Astrocyte (in vitro differentiated cells and primary cell): ENCODE results near the gene SLC1A7. TPM values are rescaled to one million over a fixed set of nuclear protein-coding genes. Genes with fewer than 3 reads are reported as not detected.
A peak's percentile ranks its signal among the peaks of the same experiment; 100 is the strongest.

Source experiments
- DNase-seq: peaks from one replicate; pipeline ENCODE4 v3.0.0-alpha.2; 2010; ENCODE audit warnings: low read depth
- FAIRE-seq: peaks from 2 replicates; lab custom pipeline; 2011; peaks lifted over from hg19 to GRCh38; lab: Jason Lieb, UNC
- H2AFZ ChIP-seq: 2 replicates; pipeline ENCODE4 v1.6.0; 2012; ENCODE audit warnings: low read depth, low read length, inconsistent platforms
- H3K27ac ChIP-seq: 2 replicates; pipeline ENCODE4 v1.5.1; 2011; ENCODE audit warnings: low read depth, low read length, inconsistent platforms
- H3K27me3 ChIP-seq: 2 replicates; pipeline ENCODE4 v1.6.0; 2011; ENCODE audit warnings: low read length, inconsistent platforms; ENCODE audit not compliant: insufficient read depth
- H3K36me3 ChIP-seq: 2 replicates; pipeline ENCODE4 v1.5.1; 2011; ENCODE audit warnings: low read length, inconsistent platforms; ENCODE audit not compliant: insufficient read depth
- H3K4me1 ChIP-seq: 2 replicates; pipeline ENCODE4 v1.5.1; 2011; ENCODE audit warnings: low read length, inconsistent platforms; ENCODE audit not compliant: insufficient read depth
- H3K4me2 ChIP-seq: 2 replicates; pipeline ENCODE4 v1.6.0; 2012; ENCODE audit warnings: low read length, inconsistent platforms
- H3K4me3 ChIP-seq: 2 replicates; pipeline ENCODE4 v1.5.1; 2011; ENCODE audit warnings: low read depth, mild to moderate bottlenecking, low read length, inconsistent platforms; ENCODE audit not compliant: insufficient read depth
- H3K79me2 ChIP-seq: 2 replicates; pipeline ENCODE4 v1.6.0; 2012; ENCODE audit warnings: mild to moderate bottlenecking, low read length, inconsistent platforms; ENCODE audit not compliant: insufficient read depth
- H3K9ac ChIP-seq: 2 replicates; pipeline ENCODE4 v1.6.0; 2012; ENCODE audit warnings: mild to moderate bottlenecking, low read length, inconsistent platforms
- H3K9me3 ChIP-seq: 2 replicates; pipeline ENCODE4 v1.5.1; 2012; ENCODE audit warnings: low read depth, mild to moderate bottlenecking, low read length, inconsistent platforms; ENCODE audit not compliant: insufficient read depth
- H4K20me1 ChIP-seq: 2 replicates; pipeline ENCODE4 v1.6.0; 2012; ENCODE audit warnings: low read length, inconsistent platforms; ENCODE audit not compliant: insufficient read depth
- H3K27ac Mint-ChIP-seq: one replicate; pipeline ENCODE4 v1.8.0; 2021; ENCODE audit warnings: mild to moderate bottlenecking, mixed read lengths; ENCODE audit not compliant: unreplicated experiment
- H3K27me3 Mint-ChIP-seq: one replicate; pipeline ENCODE4 v1.8.0; 2021; ENCODE audit warnings: low read depth, mixed read lengths; ENCODE audit not compliant: unreplicated experiment
- H3K36me3 Mint-ChIP-seq: one replicate; pipeline ENCODE4 v1.8.0; 2021; ENCODE audit warnings: low read depth, mixed read lengths; ENCODE audit not compliant: unreplicated experiment
- H3K4me1 Mint-ChIP-seq: one replicate; pipeline ENCODE4 v1.8.0; 2021; ENCODE audit warnings: low read depth, mixed read lengths; ENCODE audit not compliant: unreplicated experiment
- H3K4me3 Mint-ChIP-seq: one replicate; pipeline ENCODE4 v1.8.0; 2021; ENCODE audit warnings: mild to moderate bottlenecking, moderate library complexity, mixed read lengths; ENCODE audit not compliant: unreplicated experiment
- H3K9me3 Mint-ChIP-seq: one replicate; pipeline ENCODE4 v1.8.0; 2021; ENCODE audit warnings: mild to moderate bottlenecking, mixed read lengths; ENCODE audit not compliant: unreplicated experiment
- EZH2 ChIP-seq: IDR thresholded peaks from 2 replicates; pipeline ENCODE4 v1.6.1; 2012; ENCODE audit warnings: mild to moderate bottlenecking, low read length, inconsistent platforms; ENCODE audit not compliant: insufficient read depth
- total RNA-seq: library from RNA; stranded (reverse); gene quantifications from 2 replicates; pipeline ENCODE4 v1.2.1, GENCODE V29; 2021
- TF ChIP-seq, protein P1 (sequence below): IDR thresholded peaks from 2 replicates; pipeline ENCODE4 v1.5.1; 2011; ENCODE audit warnings: low read depth, mild to moderate bottlenecking, inconsistent platforms, low read length, moderate library complexity; ENCODE audit not compliant: insufficient read depth

SLC1A7 gene
- total RNA-seq, 1 donor from 2014 or later, result not detected

DNA sequence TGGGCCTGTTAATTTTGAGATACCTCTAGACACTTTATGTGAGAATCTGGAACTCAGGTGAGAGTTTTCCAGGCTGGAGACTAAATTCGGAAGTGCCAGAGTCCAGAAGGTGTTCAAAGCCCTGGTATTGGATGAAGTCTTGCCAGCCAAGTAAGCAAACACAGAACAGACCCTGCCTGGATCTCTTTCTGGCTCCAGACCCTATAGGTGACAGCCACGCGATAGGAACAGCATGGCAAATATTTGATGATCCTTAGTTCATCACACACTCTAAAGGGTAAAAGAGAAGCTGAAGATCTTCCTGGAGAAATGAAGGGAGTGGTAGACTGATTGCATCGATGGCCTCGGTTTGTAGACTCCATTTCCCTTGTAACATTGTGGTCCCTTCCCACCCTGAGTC lies 30.7 kb downstream of the SLC1A7 start:
- H3K9me3 Mint-ChIP-seq, result peaks cover 25% of the 10 kb centered on the region
- Histone ChIP-seq H3K79me2 (no peaks in the 10 kb centered on the region), H3K27ac (no peak overlapping the region), H4K20me1 (no peaks in the 10 kb centered on the region), H3K9ac (no peak overlapping the region), H3K4me2 (no peak overlapping the region), H2AFZ (no peak overlapping the region), H3K9me3 (peaks cover 8% of the 10 kb centered on the region), H3K4me1 (peaks cover 33% of the 10 kb centered on the region), H3K36me3 (no peaks in the 10 kb centered on the region), H3K27me3 (no peaks in the 10 kb centered on the region), H3K4me3 (no peak overlapping the region)
- no peak for FAIRE-seq
- TF ChIP-seq, protein P1, sequence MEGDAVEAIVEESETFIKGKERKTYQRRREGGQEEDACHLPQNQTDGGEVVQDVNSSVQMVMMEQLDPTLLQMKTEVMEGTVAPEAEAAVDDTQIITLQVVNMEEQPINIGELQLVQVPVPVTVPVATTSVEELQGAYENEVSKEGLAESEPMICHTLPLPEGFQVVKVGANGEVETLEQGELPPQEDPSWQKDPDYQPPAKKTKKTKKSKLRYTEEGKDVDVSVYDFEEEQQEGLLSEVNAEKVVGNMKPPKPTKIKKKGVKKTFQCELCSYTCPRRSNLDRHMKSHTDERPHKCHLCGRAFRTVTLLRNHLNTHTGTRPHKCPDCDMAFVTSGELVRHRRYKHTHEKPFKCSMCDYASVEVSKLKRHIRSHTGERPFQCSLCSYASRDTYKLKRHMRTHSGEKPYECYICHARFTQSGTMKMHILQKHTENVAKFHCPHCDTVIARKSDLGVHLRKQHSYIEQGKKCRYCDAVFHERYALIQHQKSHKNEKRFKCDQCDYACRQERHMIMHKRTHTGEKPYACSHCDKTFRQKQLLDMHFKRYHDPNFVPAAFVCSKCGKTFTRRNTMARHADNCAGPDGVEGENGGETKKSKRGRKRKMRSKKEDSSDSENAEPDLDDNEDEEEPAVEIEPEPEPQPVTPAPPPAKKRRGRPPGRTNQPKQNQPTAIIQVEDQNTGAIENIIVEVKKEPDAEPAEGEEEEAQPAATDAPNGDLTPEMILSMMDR, result no peak
- no peak for TF ChIP-seq EZH2
- no peak overlapping the region for H3K27ac Mint-ChIP-seq
- peaks cover 12% of the 10 kb centered on the region for H3K36me3 Mint-ChIP-seq
- DNase-seq, result no peak
- H3K4me3 Mint-ChIP-seq, result no peak overlapping the region
- peaks cover 39% of the 10 kb centered on the region for H3K4me1 Mint-ChIP-seq
- H3K27me3 Mint-ChIP-seq, result peaks cover 3% of the 10 kb centered on the region

DNA sequence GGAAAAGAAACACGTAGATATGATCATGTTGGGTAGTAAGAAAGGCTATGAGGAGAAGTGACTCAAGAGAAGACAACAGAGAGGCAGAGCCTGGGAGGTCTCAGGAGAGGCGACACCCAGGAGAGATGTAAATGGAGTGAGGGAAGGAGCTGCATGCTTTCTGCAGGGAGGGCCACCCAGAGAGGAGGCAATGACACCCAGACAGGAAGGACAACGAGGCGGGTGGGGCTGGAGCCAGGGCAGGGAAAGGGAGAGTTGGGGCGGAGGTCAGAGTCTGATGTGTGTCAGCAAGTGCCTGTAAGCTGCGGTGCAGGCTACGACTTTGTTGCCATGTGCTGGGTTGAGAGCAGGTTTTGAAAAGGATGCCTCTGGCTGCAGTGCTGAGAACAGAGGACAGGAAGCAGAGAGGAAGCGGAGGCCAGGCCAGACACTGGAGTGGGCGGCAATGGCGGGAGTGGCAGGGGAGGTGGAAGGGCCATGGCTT lies 31.3 kb downstream of the SLC1A7 start:
- TF ChIP-seq, protein P1, result no peak
- no peak for TF ChIP-seq EZH2
- Mint-ChIP-seq H3K27me3 (no peaks in the 10 kb centered on the region), H3K4me1 (peaks cover 36% of the 10 kb centered on the region), H3K36me3 (peaks cover 12% of the 10 kb centered on the region), H3K27ac (peak overlapping the region; percentile 84), H3K4me3 (peak overlapping the region; percentile 10), H3K9me3 (peaks cover 25% of the 10 kb centered on the region)
- Histone ChIP-seq H3K36me3 (no peaks in the 10 kb centered on the region), H3K27me3 (no peaks in the 10 kb centered on the region), H3K4me2 (peak overlapping the region; percentile 42), H3K27ac (peak overlapping the region; percentile 43), H3K4me1 (peaks cover 33% of the 10 kb centered on the region), H3K9ac (no peak overlapping the region), H3K4me3 (no peak overlapping the region), H3K9me3 (peaks cover 8% of the 10 kb centered on the region), H4K20me1 (no peaks in the 10 kb centered on the region), H3K79me2 (no peaks in the 10 kb centered on the region), H2AFZ (no peak overlapping the region)
- FAIRE-seq, result peak; percentile 29
- peak; percentile 45 for DNase-seq

DNA sequence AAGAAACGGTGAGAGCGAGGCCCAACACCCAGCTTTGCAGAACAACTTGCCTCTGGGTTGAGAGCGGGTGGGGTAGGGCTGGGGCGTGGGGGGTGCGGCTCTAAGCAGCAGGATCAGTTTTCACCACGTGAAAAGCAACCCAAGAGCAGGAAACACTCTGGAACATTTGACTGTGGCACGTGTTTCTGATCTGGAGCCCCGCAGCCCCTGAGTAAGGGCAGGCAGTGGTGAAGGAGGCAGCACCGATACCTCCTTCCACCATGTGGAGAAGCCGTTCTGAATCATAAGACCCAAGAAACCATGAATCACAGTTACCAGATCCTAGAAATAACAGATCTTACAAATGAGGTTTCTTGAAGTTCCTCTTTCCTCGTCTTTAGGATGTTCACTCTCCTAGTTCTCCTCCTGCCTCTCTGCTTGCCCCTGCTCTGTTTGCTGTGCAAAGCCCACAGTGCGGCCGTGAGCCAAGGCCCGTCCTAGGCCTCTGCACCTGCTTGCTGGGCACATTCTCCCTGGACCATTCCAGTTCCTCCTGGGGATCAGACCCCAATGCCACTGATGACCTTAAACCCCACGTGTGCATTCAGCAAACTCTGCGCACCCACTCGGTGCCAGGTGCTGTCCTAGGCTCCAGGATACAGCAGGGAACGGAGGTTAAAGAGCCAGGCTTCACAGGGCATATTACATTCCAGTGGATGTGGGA lies 31.9 kb downstream of the SLC1A7 start:
- DNase-seq, result peak; percentile 73
- FAIRE-seq, result no peak
- H3K79me2 ChIP-seq, result no peaks in the 10 kb centered on the region
- no peak overlapping the region for H3K9ac ChIP-seq
- H3K4me3 ChIP-seq, result no peak overlapping the region
- no peaks in the 10 kb centered on the region for H3K27me3 Mint-ChIP-seq
- peaks cover 36% of the 10 kb centered on the region for H3K4me1 Mint-ChIP-seq
- H3K4me3 Mint-ChIP-seq, result peak overlapping the region; percentile 10
- no peaks in the 10 kb centered on the region for H4K20me1 ChIP-seq
- H3K4me1 ChIP-seq, result peaks cover 33% of the 10 kb centered on the region
- no peak overlapping the region for H2AFZ ChIP-seq
- H3K36me3 Mint-ChIP-seq, result peaks cover 12% of the 10 kb centered on the region
- H3K4me2 ChIP-seq, result peak overlapping the region; percentile 42
- peak overlapping the region; percentile 84 for H3K27ac Mint-ChIP-seq
- H3K27ac ChIP-seq, result peak overlapping the region; percentile 43
- peaks cover 8% of the 10 kb centered on the region for H3K9me3 ChIP-seq
- TF ChIP-seq, protein P1, result no peak
- TF ChIP-seq EZH2, result no peak
- no peaks in the 10 kb centered on the region for H3K27me3 ChIP-seq
- no peaks in the 10 kb centered on the region for H3K36me3 ChIP-seq
- peaks cover 25% of the 10 kb centered on the region for H3K9me3 Mint-ChIP-seq
